H1 (cell line): ENCODE measurements around the gene TMEM114.

Experiments used
- EGR1 ChIP-seq: IDR thresholded peaks from 2 replicates; pipeline ENCODE4 v1.6.1; 2011; ENCODE audit warnings: low read depth, low read length, borderline replicate concordance
- EZH2 ChIP-seq: fragments of 200-600 bp; sonication (generic); IDR thresholded peaks from 2 replicates; pipeline ENCODE4 v1.7.1; 2012; ENCODE audit warnings: low read depth, mild to moderate bottlenecking, moderate library complexity, low read length, inconsistent platforms; ENCODE audit not compliant: severe bottlenecking
- PHF8 ChIP-seq: fragments of 200-600 bp; sonication (generic); conservative IDR thresholded peaks from 2 replicates; pipeline ENCODE4 v1.7.1; 2012; ENCODE audit warnings: low read depth, mild to moderate bottlenecking, inconsistent platforms, low read length, moderate library complexity
- POLR2A ChIP-seq, 2 experiments: IDR thresholded peaks; 1 replicate in 1 of 2; 2 replicates in 1 of 2; pipeline ENCODE4 v1.6.1; 2011; ENCODE audit warnings: low read depth in 2 of 2, low read length in 2 of 2, mild to moderate bottlenecking in 2 of 2; ENCODE audit errors: control extremely low read depth in 1 of 2
- RNF2 ChIP-seq: fragments of 200-900, 300-1000 bp; sonication (generic); IDR thresholded peaks from 2 replicates; pipeline ENCODE4 v1.7.1; 2016; ENCODE audit warnings: borderline replicate concordance, low read depth, mild to moderate bottlenecking, antibody characterized with exemption, low read length; ENCODE audit not compliant: poor library complexity, severe bottlenecking; ENCODE audit errors: missing control alignments
- SIRT6 ChIP-seq: IDR thresholded peaks from one replicate; pipeline ENCODE4 v1.7.1; 2012; ENCODE audit warnings: low read length, inconsistent platforms
- YY1 ChIP-seq: IDR thresholded peaks from 2 replicates; pipeline ENCODE4 v1.6.1; 2011; ENCODE audit warnings: low read depth, mild to moderate bottlenecking, low read length
- ZNF274 ChIP-seq: IDR thresholded peaks from 2 replicates; pipeline ENCODE4 v1.7.0; 2012; ENCODE audit warnings: low read length, borderline replicate concordance; ENCODE audit errors: extremely low read depth
- TF ChIP-seq, protein P1 (sequence below), 3 experiments: IDR thresholded peaks; 1 replicate in 2 of 3; 2 replicates in 1 of 3; pipeline versions ENCODE4 v1.5.1 to v1.6.1; 2011; ENCODE audit warnings: low read length in 3 of 3, mild to moderate bottlenecking in 3 of 3, inconsistent platforms in 2 of 3, low read depth in 1 of 3, moderate library complexity in 1 of 3; ENCODE audit not compliant: insufficient read depth in 1 of 3; ENCODE audit errors: control extremely low read depth in 1 of 3
- TF ChIP-seq, protein P2 (sequence below): IDR thresholded peaks from 2 replicates; pipeline ENCODE4 v1.6.1; 2011; ENCODE audit warnings: low read depth, mild to moderate bottlenecking, low read length; ENCODE audit not compliant: insufficient read depth

DNA sequence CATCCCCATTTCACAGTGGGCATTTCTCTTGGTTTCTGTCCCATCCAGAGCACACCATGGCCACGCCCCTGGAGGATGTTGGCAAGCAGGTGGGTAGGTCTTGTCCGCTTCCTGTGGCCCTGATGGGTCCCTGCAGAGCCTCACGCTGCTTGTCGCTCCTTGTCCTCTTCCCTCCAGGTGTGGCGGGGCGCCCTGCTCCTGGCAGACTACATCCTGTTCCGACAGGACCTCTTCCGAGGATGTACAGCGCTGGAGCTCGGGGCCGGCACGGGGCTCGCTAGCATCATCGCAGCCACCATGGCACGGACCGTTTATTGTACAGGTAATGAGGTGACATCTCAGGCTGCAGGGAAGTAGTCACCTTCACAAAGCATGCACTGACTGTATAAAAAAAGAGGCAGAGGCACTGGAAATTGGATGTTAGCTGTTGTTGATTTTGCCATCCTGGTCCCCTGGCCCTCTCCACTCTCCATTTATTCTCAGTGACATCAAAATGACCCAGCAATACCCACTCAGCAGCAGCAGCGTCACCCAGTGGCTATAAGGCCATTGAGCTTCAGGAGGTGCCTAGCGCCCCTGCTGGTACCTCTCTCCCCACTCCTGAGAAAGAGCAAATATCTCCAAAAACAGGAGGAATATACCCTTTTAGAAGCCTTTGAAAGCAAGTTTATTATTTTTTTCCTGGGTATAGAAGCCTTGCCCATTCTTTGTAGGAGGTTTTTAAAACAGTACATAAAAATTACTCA, 44.9 kb upstream of the TMEM114 start:
- TF ChIP-seq EGR1 (no peak), POLR2A (IDR thresholded peaks at IDR 0.05; ENCODE audit: control extremely low read depth in 1 of 2, low read depth in 2 of 2, low read length in 2 of 2) (no peak), PHF8 (no peak), YY1 (0 out of 2 replicates have a peak, but pooled peaks have one; percentile 9), RNF2 (no peak), SIRT6 (no peak), ZNF274 (no peak), EZH2 (no peak)
- TF ChIP-seq, protein P1, sequence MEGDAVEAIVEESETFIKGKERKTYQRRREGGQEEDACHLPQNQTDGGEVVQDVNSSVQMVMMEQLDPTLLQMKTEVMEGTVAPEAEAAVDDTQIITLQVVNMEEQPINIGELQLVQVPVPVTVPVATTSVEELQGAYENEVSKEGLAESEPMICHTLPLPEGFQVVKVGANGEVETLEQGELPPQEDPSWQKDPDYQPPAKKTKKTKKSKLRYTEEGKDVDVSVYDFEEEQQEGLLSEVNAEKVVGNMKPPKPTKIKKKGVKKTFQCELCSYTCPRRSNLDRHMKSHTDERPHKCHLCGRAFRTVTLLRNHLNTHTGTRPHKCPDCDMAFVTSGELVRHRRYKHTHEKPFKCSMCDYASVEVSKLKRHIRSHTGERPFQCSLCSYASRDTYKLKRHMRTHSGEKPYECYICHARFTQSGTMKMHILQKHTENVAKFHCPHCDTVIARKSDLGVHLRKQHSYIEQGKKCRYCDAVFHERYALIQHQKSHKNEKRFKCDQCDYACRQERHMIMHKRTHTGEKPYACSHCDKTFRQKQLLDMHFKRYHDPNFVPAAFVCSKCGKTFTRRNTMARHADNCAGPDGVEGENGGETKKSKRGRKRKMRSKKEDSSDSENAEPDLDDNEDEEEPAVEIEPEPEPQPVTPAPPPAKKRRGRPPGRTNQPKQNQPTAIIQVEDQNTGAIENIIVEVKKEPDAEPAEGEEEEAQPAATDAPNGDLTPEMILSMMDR (IDR thresholded peaks at IDR 0.05; ENCODE audit: control extremely low read depth in 1 of 3, insufficient read depth in 1 of 3, low read depth in 1 of 3, low read length in 3 of 3), result peak; percentile 98 to 100 (median 99)
- TF ChIP-seq, protein P2, sequence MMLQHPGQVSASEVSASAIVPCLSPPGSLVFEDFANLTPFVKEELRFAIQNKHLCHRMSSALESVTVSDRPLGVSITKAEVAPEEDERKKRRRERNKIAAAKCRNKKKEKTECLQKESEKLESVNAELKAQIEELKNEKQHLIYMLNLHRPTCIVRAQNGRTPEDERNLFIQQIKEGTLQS, result 0 out of 2 replicates have a peak, but pooled peaks have one; percentile 43
